Measurements from ENCODE around the gene NF2.

Gene NF2

DNA sequence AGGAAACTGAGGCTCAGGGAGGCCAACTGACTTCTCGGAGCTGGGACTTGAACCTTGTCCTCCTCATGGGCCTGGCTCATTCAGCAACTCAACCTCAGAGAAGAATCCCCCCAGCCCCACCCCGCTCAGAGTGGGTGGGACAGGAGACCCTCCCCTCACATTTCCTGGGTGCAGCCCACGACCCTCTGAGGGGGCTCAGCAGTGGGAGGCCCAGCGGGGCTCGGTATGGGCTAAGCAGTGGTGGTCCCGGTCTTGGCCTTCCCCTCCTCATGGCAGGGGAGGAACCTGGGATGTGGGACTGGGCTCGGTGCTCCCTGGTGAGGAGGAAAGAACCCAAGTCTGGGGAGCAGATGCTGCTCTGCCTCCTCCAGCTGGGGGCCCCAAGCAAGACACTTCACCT, 102.2 kb downstream of the NF2 start (continued):
- TF ChIP-seq, protein P1, sequence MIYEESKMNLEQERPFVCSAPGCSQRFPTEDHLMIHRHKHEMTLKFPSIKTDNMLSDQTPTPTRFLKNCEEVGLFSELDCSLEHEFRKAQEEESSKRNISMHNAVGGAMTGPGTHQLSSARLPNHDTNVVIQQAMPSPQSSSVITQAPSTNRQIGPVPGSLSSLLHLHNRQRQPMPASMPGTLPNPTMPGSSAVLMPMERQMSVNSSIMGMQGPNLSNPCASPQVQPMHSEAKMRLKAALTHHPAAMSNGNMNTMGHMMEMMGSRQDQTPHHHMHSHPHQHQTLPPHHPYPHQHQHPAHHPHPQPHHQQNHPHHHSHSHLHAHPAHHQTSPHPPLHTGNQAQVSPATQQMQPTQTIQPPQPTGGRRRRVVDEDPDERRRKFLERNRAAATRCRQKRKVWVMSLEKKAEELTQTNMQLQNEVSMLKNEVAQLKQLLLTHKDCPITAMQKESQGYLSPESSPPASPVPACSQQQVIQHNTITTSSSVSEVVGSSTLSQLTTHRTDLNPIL (CRISPR knock-in tag; IDR thresholded peaks at IDR 0.05; ENCODE audit: low read depth), result no peak
- TF ChIP-seq, protein P2, sequence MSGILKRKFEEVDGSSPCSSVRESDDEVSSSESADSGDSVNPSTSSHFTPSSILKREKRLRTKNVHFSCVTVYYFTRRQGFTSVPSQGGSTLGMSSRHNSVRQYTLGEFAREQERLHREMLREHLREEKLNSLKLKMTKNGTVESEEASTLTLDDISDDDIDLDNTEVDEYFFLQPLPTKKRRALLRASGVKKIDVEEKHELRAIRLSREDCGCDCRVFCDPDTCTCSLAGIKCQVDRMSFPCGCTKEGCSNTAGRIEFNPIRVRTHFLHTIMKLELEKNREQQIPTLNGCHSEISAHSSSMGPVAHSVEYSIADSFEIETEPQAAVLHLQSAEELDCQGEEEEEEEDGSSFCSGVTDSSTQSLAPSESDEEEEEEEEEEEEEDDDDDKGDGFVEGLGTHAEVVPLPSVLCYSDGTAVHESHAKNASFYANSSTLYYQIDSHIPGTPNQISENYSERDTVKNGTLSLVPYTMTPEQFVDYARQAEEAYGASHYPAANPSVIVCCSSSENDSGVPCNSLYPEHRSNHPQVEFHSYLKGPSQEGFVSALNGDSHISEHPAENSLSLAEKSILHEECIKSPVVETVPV (CRISPR knock-in tag; IDR thresholded peaks at IDR 0.05), result no peak

DNA sequence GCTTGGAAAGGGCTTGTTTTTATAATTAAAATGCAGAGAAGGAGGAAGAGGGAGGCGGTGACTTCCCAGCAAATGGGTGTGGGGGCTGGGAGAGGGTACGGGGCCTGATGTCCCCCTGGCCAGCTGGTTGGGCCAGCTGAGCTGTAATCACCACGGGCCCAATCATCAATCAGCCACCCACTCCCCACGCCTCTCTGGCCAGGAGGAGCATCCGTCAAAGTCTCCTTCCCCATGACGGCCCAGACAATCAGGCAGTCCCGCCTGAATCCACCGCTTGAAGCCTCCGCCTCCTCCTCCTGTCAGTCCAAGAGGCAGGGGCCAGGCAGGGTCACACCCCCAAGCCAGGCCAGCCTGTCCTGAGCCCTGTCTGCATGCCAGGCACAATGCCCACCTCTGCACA, 103.1 kb downstream of the NF2 start:
- TF ChIP-seq, protein P3, sequence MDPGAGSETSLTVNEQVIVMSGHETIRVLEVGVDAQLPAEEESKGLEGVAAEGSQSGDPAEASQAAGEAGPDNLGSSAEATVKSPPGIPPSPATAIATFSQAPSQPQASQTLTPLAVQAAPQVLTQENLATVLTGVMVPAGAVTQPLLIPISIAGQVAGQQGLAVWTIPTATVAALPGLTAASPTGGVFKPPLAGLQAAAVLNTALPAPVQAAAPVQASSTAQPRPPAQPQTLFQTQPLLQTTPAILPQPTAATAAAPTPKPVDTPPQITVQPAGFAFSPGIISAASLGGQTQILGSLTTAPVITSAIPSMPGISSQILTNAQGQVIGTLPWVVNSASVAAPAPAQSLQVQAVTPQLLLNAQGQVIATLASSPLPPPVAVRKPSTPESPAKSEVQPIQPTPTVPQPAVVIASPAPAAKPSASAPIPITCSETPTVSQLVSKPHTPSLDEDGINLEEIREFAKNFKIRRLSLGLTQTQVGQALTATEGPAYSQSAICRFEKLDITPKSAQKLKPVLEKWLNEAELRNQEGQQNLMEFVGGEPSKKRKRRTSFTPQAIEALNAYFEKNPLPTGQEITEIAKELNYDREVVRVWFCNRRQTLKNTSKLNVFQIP (CRISPR knock-in tag; IDR thresholded peaks at IDR 0.05; ENCODE audit: borderline replicate concordance, low read depth), result no peak
- TF ChIP-seq ZNF70 (CRISPR knock-in tag; IDR thresholded peaks at IDR 0.05), result no peak
- ATAC-seq, result no peak

DNA sequence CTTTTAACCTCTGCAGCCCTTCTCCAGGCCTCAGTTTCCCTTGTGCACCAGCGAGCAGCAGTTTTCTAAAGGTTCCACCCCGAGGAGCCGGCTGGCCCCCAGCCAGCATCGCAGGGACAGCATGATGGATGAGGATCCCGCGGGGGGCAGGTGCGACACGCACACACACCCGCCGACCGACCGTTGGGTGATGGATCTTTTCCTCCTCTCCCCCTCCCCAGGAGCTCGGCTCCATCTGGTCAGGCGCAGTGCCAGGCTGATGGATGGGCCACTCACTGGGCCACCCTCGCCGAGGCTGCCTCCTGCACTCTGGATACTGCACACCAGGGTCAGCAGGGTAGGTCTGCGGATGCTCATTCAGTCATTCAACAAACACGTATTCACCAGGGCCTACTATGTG, 103.6 kb downstream of the NF2 start:
- no peak for ATAC-seq
- TF ChIP-seq PPARA (CRISPR knock-in tag; IDR thresholded peaks at IDR 0.05; ENCODE audit: borderline replicate concordance) (no peak), ZNF70 (CRISPR knock-in tag; IDR thresholded peaks at IDR 0.05) (no peak), ESRRG (CRISPR knock-in tag; IDR thresholded peaks at IDR 0.05) (no peak), SNAI2 (CRISPR knock-in tag; IDR thresholded peaks at IDR 0.05) (no peak), ZNF8 (CRISPR knock-in tag; IDR thresholded peaks at IDR 0.05) (no peak), ZC3H10 (CRISPR knock-in tag; IDR thresholded peaks at IDR 0.05) (no peak)
- TF ChIP-seq, protein P3 (CRISPR knock-in tag; IDR thresholded peaks at IDR 0.05; ENCODE audit: borderline replicate concordance, low read depth), result no peak

DNA sequence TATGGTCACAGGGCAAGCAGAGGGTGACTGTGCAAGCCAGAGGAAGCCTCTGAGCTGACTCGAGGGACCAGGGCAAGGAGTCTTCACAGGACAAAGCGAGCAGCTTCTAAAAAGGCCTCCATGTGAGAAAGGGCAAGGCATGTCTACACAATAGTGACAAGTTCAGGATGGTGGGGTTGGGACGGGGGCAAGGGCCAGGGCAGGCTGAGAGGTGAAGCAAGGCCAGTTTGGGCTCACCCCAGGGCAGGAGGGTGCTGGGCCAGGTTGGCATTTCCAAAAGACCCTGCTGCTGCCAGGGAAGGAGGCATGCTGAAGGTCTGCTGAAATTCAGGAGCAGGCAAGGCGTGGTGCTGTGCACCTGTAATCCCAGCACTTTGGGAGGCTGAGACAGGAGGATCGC, 104.0 kb downstream of the NF2 start:
- TF ChIP-seq ZC3H10 (CRISPR knock-in tag; IDR thresholded peaks at IDR 0.05) (no peak), ZNF70 (CRISPR knock-in tag; IDR thresholded peaks at IDR 0.05) (no peak), ZNF565 (CRISPR knock-in tag; conservative IDR thresholded peaks at IDR 0.05; ENCODE audit: low read depth) (no peak), TOX (CRISPR knock-in tag; IDR thresholded peaks at IDR 0.05; ENCODE audit: borderline replicate concordance) (no peak), ISL1 (CRISPR knock-in tag; IDR thresholded peaks at IDR 0.05) (no peak), BACH2 (CRISPR knock-in tag; IDR thresholded peaks at IDR 0.05; ENCODE audit: borderline replicate concordance) (no peak), ZNF8 (CRISPR knock-in tag; IDR thresholded peaks at IDR 0.05) (no peak), ESRRG (CRISPR knock-in tag; IDR thresholded peaks at IDR 0.05) (no peak), PPARA (CRISPR knock-in tag; IDR thresholded peaks at IDR 0.05; ENCODE audit: borderline replicate concordance) (no peak), OSR1 (CRISPR knock-in tag; IDR thresholded peaks at IDR 0.05) (no peak)
- TF ChIP-seq, protein P4, sequence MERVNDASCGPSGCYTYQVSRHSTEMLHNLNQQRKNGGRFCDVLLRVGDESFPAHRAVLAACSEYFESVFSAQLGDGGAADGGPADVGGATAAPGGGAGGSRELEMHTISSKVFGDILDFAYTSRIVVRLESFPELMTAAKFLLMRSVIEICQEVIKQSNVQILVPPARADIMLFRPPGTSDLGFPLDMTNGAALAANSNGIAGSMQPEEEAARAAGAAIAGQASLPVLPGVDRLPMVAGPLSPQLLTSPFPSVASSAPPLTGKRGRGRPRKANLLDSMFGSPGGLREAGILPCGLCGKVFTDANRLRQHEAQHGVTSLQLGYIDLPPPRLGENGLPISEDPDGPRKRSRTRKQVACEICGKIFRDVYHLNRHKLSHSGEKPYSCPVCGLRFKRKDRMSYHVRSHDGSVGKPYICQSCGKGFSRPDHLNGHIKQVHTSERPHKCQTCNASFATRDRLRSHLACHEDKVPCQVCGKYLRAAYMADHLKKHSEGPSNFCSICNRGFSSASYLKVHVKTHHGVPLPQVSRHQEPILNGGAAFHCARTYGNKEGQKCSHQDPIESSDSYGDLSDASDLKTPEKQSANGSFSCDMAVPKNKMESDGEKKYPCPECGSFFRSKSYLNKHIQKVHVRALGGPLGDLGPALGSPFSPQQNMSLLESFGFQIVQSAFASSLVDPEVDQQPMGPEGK (CRISPR knock-in tag; IDR thresholded peaks at IDR 0.05; ENCODE audit: borderline replicate concordance), result no peak
- TF ChIP-seq, protein P2 (CRISPR knock-in tag; IDR thresholded peaks at IDR 0.05), result no peak
- ATAC-seq, result no peak

DNA sequence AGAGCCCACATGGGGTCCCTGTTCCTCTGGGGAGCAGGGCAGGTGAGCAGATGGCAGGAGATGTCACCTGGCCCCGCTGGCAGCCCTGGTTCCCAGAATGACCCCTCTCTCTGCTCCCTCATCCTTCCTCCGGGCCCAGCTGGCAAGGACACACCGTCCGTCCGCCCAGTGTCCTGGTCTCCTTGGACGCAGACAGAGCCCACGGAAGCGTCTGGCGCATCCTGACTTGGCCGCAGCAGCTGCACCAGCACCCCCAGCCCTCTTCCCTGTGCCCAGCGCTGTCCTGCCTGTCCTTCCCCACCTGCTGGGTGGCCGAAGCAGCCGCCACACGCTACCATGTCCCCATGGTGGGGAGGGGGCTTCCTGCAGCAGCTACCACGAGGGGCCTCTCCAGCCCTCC, 106.8 kb downstream of the NF2 start:
- ATAC-seq, result no peak
- no peak for TF ChIP-seq OSR1 (CRISPR knock-in tag; IDR thresholded peaks at IDR 0.05)
- no peak for TF ChIP-seq ESRRG (CRISPR knock-in tag; IDR thresholded peaks at IDR 0.05)
- TF ChIP-seq ZNF70 (CRISPR knock-in tag; IDR thresholded peaks at IDR 0.05), result no peak
- no peak for TF ChIP-seq ZFP30 (CRISPR knock-in tag; IDR thresholded peaks at IDR 0.05)
- TF ChIP-seq, protein P5, sequence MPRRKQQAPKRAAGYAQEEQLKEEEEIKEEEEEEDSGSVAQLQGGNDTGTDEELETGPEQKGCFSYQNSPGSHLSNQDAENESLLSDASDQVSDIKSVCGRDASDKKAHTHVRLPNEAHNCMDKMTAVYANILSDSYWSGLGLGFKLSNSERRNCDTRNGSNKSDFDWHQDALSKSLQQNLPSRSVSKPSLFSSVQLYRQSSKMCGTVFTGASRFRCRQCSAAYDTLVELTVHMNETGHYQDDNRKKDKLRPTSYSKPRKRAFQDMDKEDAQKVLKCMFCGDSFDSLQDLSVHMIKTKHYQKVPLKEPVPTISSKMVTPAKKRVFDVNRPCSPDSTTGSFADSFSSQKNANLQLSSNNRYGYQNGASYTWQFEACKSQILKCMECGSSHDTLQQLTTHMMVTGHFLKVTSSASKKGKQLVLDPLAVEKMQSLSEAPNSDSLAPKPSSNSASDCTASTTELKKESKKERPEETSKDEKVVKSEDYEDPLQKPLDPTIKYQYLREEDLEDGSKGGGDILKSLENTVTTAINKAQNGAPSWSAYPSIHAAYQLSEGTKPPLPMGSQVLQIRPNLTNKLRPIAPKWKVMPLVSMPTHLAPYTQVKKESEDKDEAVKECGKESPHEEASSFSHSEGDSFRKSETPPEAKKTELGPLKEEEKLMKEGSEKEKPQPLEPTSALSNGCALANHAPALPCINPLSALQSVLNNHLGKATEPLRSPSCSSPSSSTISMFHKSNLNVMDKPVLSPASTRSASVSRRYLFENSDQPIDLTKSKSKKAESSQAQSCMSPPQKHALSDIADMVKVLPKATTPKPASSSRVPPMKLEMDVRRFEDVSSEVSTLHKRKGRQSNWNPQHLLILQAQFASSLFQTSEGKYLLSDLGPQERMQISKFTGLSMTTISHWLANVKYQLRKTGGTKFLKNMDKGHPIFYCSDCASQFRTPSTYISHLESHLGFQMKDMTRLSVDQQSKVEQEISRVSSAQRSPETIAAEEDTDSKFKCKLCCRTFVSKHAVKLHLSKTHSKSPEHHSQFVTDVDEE (CRISPR knock-in tag; IDR thresholded peaks at IDR 0.05), result no peak
- TF ChIP-seq, protein P2 (CRISPR knock-in tag; IDR thresholded peaks at IDR 0.05), result no peak

All from SK-N-SH treated with all-trans-retinoic acid at 6 μM for 48 hours (cell line).